ENCODE data around the gene VPS50. TPM values are rescaled to one million over a fixed set of nuclear protein-coding genes. Genes with fewer than 3 reads are reported as not detected.
A peak's percentile ranks its signal among the peaks of the same experiment; 100 is the strongest.

Gene VPS50
- total RNA-seq, 1 experiment from 2014 or later: 13.6 TPM

DNA sequence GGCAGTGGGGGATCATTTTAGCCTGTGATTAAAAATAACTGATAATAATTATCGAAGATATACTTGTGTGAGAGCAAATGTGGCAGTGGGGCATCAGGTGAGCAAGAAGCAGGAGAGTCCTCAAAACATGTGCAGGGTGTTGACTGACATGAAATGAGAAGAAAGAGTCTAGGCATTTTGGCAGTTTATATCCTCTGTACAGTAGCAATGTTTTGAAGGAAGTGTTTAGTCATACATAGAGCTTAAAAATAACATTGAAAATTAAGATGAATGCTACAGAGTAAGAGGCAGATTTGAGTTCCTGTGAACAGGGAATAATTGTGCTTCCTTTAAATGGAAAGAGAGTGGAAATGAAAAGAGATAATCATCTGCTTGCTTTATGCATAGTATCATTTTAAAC, 47.4 kb downstream of the VPS50 start:
- Mint-ChIP-seq H3K4me3 (no peak overlapping the region), H3K4me1 (no peaks in the 10 kb centered on the region), H3K9me3 (no peaks in the 10 kb centered on the region), H3K27ac (peak overlapping the region in 2 of 3 experiments; percentile 32 to 65; a peak in 3 of 7 replicates), H3K27me3 (ENCODE audit: low read depth) (no peaks in the 10 kb centered on the region), H3K36me3 (ENCODE audit: insufficient read depth in 1 of 3, low read depth in 3 of 3) (no peaks in the 10 kb centered on the region)
- Histone ChIP-seq H3K4ac (ENCODE audit: low read depth, low read length) (no peak overlapping the region), H3K14ac (ENCODE audit: insufficient read depth, low read length) (no peak overlapping the region), H3K23ac (ENCODE audit: insufficient read length, low read depth, low read length) (no peak overlapping the region), H2BK12ac (ENCODE audit: insufficient read length, low read depth, low read length) (no peak overlapping the region), H2BK5ac (ENCODE audit: insufficient read length, low read length) (no peak overlapping the region), H2BK20ac (ENCODE audit: low read depth, low read length, poor library complexity, severe bottlenecking) (no peak overlapping the region), H3K79me2 (ENCODE audit: insufficient read depth, low read length) (no peaks in the 10 kb centered on the region), H4K91ac (ENCODE audit: insufficient read length, low read depth, low read length) (no peak overlapping the region), H3K79me1 (ENCODE audit: insufficient read depth, low read depth, low read length, poor library complexity, severe bottlenecking) (no peaks in the 10 kb centered on the region), H2BK120ac (ENCODE audit: low read depth, low read length, poor library complexity, severe bottlenecking) (no peak overlapping the region), H3K9me3 (ENCODE audit: control insufficient read depth, low read depth, low read length) (no peaks in the 10 kb centered on the region), H2AK5ac (ENCODE audit: insufficient read length, low read length) (no peak overlapping the region), H4K8ac (replicated peaks; ENCODE audit: insufficient read length, low read depth, low read length) (no peak overlapping the region), H3T11ph (ENCODE audit: low read length) (no peak overlapping the region), H3K4me1 (ENCODE audit: insufficient read depth, low read length) (no peaks in the 10 kb centered on the region), H3K23me2 (ENCODE audit: insufficient read length, low read depth, low read length, poor library complexity, severe bottlenecking) (no peaks in the 10 kb centered on the region), H4K20me1 (ENCODE audit: control insufficient read depth, insufficient read depth, insufficient read length) (no peaks in the 10 kb centered on the region), H2AFZ (ENCODE audit: low read length) (no peak overlapping the region), H2BK15ac (ENCODE audit: low read depth, low read length) (no peak overlapping the region), H3K9ac (ENCODE audit: extremely low read depth, insufficient read length, low read length) (no peak overlapping the region), H3K27ac (ENCODE audit: insufficient read length, low read depth, low read length) (no peak overlapping the region), H4K5ac (ENCODE audit: insufficient read length, low read depth, low read length) (no peak overlapping the region), H3K27me3 (ENCODE audit: insufficient read depth, low read length) (no peaks in the 10 kb centered on the region), H3K4me2 (ENCODE audit: insufficient read depth, insufficient read length, low read length) (no peak overlapping the region), H3K18ac (ENCODE audit: insufficient read length, low read depth, low read length) (no peak overlapping the region), H3K56ac (ENCODE audit: insufficient read length, low read depth, low read length) (no peak overlapping the region)
- TF ChIP-seq, protein P1, sequence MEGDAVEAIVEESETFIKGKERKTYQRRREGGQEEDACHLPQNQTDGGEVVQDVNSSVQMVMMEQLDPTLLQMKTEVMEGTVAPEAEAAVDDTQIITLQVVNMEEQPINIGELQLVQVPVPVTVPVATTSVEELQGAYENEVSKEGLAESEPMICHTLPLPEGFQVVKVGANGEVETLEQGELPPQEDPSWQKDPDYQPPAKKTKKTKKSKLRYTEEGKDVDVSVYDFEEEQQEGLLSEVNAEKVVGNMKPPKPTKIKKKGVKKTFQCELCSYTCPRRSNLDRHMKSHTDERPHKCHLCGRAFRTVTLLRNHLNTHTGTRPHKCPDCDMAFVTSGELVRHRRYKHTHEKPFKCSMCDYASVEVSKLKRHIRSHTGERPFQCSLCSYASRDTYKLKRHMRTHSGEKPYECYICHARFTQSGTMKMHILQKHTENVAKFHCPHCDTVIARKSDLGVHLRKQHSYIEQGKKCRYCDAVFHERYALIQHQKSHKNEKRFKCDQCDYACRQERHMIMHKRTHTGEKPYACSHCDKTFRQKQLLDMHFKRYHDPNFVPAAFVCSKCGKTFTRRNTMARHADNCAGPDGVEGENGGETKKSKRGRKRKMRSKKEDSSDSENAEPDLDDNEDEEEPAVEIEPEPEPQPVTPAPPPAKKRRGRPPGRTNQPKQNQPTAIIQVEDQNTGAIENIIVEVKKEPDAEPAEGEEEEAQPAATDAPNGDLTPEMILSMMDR (conservative IDR thresholded peaks at IDR 0.05): no peak
- WGBS (ENCODE audit: extremely low coverage, insufficient read length, low lambda C conversion rate): no CpG with 5 or more reads among the region's 1 CpG
- DNase-seq: no peak
